Cardiac fibroblast (primary cell): Measurements from ENCODE around the gene INO80B.
A peak's percentile ranks its signal among the peaks of the same experiment; 100 is the strongest.

ENCODE experiments used
- DNase-seq, 2 donors: peaks; one replicate each; pipeline versions ENCODE4 v3.0.0 to v3.0.0-alpha.2; 2010; ENCODE audit warnings: low read depth in 2 of 2
- H3K4me3 ChIP-seq, 2 donors: replicated peaks in 1 of 2; 1 replicate in 1 of 2; 2 replicates in 1 of 2; pipeline ENCODE4 v1.5.1; 2011; ENCODE audit warnings: low read depth in 2 of 2, low read length in 2 of 2, mild to moderate bottlenecking in 2 of 2, moderate library complexity in 1 of 2
- CTCF ChIP-seq: IDR thresholded peaks from one replicate; pipeline ENCODE4 v1.5.1; 2011; ENCODE audit warnings: low read depth, mild to moderate bottlenecking, low read length, inconsistent platforms

INO80B gene

DNA sequence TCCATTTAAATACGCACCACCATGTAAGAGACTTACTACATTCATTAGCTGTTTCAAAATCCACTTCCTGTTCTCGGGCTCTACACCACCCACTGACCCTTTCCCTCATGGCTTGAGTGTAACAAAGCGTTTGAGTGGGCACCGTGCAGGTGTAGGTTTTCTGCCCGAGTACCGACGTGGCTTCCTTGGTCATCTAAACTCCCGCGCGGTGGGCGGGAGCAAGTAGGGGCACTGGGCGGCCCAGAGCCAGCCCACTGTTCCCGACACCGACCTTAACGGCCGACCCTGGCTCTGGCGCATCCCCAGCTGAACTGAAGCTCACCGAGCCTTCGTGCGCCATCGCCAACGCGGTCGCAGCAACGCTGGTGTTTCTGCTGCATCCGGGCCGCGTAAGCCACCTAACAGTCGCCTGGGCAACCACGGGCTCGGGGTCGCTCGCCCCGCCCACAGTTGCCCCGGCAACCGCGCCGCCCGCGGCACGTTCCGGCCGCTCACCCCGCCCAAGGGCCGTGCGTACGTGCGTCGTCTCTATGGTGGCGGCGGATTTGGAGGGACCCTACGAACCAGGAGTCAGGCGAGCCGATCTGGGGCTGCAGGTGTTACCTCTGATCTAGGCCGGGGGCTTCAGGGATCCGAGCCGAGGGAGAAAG lies 33.5 kb upstream of the INO80B start, which contains the start of the genes C2orf81 and WDR54:
Gene C2orf81 (minus strand): TSS at position 399 of the 650 bp plus-strand sequence. CDS start 59 bp downstream, at position 340.
Gene WDR54 (plus strand): TSS at position 510 of the 650 bp plus-strand sequence. CDS start 424 bp downstream, outside the sequence.
- DNase-seq, result peak; percentile 87 to 89
- TF ChIP-seq CTCF, result no peak
- peak within 1 kb of the TSS; percentile 81 to 83 for H3K4me3 ChIP-seq

DNA sequence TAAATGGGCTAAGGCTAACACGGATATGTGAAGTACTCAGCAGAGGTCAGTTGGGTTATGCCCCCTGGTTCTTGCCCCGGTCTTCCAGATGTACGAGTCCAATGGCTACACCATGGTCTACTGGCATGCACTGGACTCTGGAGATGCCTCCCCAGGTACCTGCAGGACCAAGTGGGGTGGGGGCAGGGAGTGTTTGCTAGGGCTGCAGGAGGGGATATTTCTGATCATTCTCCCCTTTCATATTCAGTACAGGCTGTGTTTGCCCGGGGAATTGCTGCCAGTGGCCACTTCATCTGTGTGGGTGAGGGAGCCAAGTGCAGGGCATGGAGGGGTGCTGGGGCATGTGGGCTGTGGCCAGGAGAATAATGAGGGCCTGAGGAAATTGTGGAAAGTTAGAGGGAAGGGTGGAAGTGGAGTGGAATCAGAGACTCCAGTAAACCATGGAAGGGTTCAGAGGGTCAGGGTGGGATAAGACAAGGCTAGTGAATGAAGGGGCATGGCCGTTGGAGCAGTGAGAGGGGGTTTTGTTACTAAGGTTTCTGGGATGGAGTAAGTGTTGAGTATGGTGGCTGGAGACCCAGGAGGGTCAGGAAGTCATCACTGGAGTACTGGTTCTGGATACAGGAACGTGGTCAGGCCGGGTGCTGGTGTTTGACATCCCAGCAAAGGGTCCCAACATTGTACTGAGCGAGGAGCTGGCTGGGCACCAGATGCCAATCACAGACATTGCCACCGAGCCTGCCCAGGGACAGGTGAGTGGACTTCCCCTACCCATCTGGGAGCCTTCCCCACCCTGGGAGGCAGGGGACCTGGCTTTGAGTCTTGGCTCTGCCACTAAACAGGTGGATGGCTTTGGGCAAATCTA lies 31.4 kb upstream of the INO80B start:
- DNase-seq, result no peak
- TF ChIP-seq CTCF, result no peak
- H3K4me3 ChIP-seq, result no peak overlapping the region

- no peak for DNase-seq
- TF ChIP-seq CTCF, result no peak
- H3K4me3 ChIP-seq, result no peak overlapping the region
These were observed 30.5 kb upstream of the INO80B start for GRCh38 chr2:74424139-74424992.

- no peak for TF ChIP-seq CTCF
- DNase-seq, result no peak
- no peak overlapping the region for H3K4me3 ChIP-seq
These were observed 29.9 kb upstream of the INO80B start for GRCh38 chr2:74424995-74425406.

DNA sequence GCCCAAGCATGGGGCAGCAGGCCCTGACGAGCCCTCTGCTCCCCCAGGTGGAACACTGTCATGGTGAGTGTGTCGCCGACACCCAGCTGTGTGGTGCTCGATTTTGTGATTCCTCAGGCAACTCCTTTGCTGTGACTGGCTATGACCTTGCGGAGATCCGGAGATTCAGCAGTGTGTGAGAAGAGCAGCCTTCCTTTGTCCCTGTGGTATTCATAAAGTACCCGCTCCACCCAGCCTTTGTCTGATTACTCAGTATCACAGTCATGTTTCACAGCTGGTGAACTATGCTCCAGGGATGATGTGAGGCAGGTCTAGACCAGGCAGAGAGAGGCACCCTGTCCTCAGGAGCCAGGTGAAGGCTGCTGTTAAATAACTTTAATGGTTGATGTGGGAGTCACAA lies 29.4 kb upstream of the INO80B start:
- no peak for DNase-seq
- no peak overlapping the region for H3K4me3 ChIP-seq
- TF ChIP-seq CTCF, result no peak

DNA sequence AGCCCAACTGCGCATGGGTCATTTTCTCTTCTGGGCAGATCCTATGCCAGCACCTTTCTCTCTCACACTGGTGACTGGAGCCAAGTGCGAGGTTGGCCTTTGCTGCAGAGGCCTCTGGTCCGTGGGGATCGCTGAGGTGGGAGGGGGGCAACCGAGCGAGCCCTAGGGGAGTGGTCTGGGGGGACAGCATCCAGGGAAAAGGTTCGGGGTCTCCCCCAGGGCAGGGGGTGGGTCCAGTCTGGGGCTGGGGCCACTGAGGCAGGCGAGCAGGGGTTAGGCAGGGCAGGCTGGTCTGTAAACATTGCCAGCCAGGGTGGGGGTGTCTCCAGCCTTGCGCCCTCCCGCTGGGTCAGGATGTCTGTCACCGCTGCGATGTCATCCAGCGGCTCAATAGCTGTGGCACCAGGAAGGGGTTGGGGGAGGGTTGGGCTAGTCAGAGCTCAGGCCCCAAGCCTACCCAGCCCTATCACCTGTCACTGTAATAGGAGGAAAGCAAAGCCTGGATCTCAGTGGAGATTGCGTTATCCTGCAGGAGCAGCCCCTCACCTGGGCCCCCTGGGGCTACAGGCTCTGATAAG lies 28.6 kb upstream of the INO80B start:
- no peak for TF ChIP-seq CTCF
- H3K4me3 ChIP-seq, result no peak overlapping the region
- no peak for DNase-seq
